Measurements from ENCODE around the gene MEF2A. TPM values are rescaled to one million over a fixed set of nuclear protein-coding genes. Genes with fewer than 3 reads are reported as not detected.

Gene MEF2A
- total and polyA plus RNA-seq, 12 donors = 20.6 to 91.7 (median 50.1) TPM

DNA sequence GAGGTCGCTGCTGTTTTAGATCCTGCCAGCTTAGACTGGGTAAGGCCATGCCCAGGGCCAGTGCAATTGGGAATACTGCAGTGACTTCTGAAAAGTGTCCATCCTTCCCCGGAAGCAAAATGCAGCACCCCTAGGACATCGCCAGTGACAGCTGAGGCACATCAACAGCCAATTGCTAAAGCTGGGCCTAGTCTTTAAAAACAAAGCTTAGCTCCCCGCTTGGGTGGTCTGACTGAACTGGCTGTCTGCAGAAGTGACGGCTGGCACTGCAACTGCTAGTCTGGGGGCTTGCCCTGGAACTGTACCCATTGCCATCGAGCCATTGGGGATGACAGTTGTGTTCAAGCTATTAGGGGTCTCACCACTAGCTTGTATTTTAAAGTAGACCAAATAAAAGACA is 163.1 kb downstream of the MEF2A start:
- Histone ChIP-seq H3K27ac (no peak overlapping the region), H3K4me3 (no peak overlapping the region), H3K9me3 (replicated peaks in 1 of 3) (no peaks in the 10 kb centered on the region), H3K4me1 (replicated peaks in 1 of 2) (peaks cover 0 to 10% of the 10 kb centered on the region in 2 donors), H3K27me3 (no peaks in the 10 kb centered on the region), H3K36me3 (replicated peaks in 1 of 2) (peaks cover 0 to 13% of the 10 kb centered on the region in 2 donors)
- intact Hi-C loops (cut with DNase I) = no loop called here
- WGBS, 4 donors = 89 to 100% (median 90%) methylated on average over 1 to 6 of the region's 6 CpGs
- no peak for DNase-seq
- TF ChIP-seq, protein P1, sequence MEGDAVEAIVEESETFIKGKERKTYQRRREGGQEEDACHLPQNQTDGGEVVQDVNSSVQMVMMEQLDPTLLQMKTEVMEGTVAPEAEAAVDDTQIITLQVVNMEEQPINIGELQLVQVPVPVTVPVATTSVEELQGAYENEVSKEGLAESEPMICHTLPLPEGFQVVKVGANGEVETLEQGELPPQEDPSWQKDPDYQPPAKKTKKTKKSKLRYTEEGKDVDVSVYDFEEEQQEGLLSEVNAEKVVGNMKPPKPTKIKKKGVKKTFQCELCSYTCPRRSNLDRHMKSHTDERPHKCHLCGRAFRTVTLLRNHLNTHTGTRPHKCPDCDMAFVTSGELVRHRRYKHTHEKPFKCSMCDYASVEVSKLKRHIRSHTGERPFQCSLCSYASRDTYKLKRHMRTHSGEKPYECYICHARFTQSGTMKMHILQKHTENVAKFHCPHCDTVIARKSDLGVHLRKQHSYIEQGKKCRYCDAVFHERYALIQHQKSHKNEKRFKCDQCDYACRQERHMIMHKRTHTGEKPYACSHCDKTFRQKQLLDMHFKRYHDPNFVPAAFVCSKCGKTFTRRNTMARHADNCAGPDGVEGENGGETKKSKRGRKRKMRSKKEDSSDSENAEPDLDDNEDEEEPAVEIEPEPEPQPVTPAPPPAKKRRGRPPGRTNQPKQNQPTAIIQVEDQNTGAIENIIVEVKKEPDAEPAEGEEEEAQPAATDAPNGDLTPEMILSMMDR (IDR thresholded peaks at IDR 0.05) = no peak
- TF ChIP-seq POLR2A (IDR thresholded peaks at IDR 0.05) = no peak

DNA sequence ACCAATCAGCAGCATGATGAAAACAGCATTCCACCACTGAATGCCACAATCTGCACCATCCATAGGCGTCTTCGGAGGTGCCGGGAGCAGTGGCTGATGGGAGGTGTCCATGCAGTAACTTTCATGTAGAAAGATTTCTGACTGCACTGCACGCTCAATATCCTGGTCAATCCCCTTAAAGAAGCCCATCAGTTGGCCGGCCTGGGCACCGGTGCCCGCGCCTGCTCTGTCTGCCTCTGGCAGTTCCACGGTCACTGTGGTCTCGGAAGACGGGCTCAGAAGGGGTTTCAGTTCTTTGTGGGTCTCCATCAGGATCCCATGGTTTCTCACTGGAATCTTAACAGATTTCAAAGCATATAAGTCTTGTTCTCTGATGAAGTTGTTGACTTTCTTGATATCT is 163.5 kb downstream of the MEF2A start:
- Histone ChIP-seq H3K27me3 (no peaks in the 10 kb centered on the region), H3K4me1 (replicated peaks in 1 of 2) (peaks cover 0 to 10% of the 10 kb centered on the region in 2 donors), H3K4me3 (no peak overlapping the region), H3K9me3 (replicated peaks in 1 of 3) (no peaks in the 10 kb centered on the region), H3K36me3 (replicated peaks in 1 of 2) (peaks cover 0 to 13% of the 10 kb centered on the region in 2 donors), H3K27ac (no peak overlapping the region)
- WGBS, 4 donors = 92 to 98% (median 96%) methylated on average over 7 to 11 of the region's 11 CpGs
- intact Hi-C loops (cut with DNase I) = no loop called here
- TF ChIP-seq POLR2A (IDR thresholded peaks at IDR 0.05) = no peak
- TF ChIP-seq, protein P1 (IDR thresholded peaks at IDR 0.05) = no peak
- DNase-seq = no peak

DNA sequence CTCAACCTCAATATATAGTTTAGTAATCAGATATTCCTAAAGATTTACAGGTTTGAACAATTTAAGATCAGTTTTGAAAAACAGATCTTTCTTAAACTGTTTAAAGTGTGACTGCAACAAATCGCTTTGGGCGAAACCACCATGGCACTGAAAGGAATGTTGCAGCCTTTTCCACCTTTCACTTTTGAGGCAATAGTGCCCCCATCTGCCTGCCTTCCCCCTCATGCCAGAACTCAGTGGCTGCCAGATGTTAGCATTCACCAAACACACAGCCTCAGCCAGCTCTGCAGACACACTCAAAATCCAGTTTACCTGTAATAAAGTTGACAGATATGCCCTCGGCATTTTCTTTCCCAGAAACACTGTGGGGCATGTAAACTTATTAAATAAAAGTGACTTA is 164.1 kb downstream of the MEF2A start:
- peak in 2 of 7 donors; percentile 32 to 37 for DNase-seq
- H3K4me1 ChIP-seq (replicated peaks in 1 of 2) = peaks cover 0 to 10% of the 10 kb centered on the region in 2 donors
- no peak overlapping the region for H3K27ac ChIP-seq
- TF ChIP-seq, protein P1 (IDR thresholded peaks at IDR 0.05) = peak in 3 of 6 experiments; percentile 14 to 18 (median 18)
- no peak for TF ChIP-seq POLR2A (IDR thresholded peaks at IDR 0.05)
- H3K4me3 ChIP-seq = no peak overlapping the region
- 77 to 89% (median 86%) methylated on average over 3 of the region's 3 CpGs for WGBS, 4 donors
- no peaks in the 10 kb centered on the region for H3K9me3 ChIP-seq (replicated peaks in 1 of 3)
- intact Hi-C loops (cut with DNase I) = no loop called here
- no peaks in the 10 kb centered on the region for H3K27me3 ChIP-seq
- peaks cover 0 to 13% of the 10 kb centered on the region in 2 donors for H3K36me3 ChIP-seq (replicated peaks in 1 of 2)

DNA sequence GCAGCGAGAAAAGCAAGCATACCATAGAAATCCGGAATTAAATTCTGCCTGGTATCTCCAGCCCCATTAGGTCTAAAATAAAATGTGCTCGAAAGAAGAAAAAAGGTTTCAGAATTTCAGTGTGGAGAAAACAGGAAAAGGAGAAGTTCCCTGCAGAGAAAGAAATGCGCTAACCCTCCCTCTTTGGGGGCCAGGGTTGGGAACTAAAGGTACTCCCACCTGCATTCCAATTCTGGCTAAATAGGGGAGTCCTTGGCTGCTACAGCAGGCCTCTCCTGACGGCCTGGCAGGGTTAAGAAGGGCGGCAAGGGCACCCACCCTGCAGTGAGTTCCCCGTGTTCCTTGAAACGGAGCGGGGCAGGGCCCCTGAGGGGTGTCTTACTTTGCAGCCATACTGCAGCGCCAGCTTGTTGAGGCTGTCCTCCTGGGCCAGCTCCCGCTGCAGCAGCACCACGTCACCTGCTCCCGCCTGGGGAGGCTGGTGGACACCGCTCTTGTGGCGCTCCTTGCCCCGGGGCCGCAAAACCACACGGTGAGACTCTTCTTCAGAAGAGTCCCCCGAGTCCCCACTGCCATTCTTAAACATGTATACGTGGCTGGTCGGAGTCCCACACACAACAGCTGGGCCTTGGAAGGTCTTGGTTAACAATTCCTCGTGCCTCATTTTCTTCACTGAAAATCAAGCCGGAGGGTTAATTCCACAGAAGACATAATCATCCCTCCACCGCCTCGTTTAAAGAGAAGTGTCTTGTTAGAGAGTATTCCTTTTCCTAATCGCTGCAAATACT is 165.7 kb downstream of the MEF2A start:
- peaks cover 0 to 13% of the 10 kb centered on the region in 2 donors for H3K36me3 ChIP-seq (replicated peaks in 1 of 2)
- DNase-seq = no peak
- TF ChIP-seq, protein P1 (IDR thresholded peaks at IDR 0.05) = no peak
- no peak for TF ChIP-seq POLR2A (IDR thresholded peaks at IDR 0.05)
- WGBS, 4 donors = 87 to 90% (median 90%) methylated on average over 13 to 26 of the region's 26 CpGs
- H3K27me3 ChIP-seq = no peaks in the 10 kb centered on the region
- H3K4me1 ChIP-seq (replicated peaks in 1 of 2) = peaks cover 0 to 10% of the 10 kb centered on the region in 2 donors
- H3K9me3 ChIP-seq (replicated peaks in 1 of 3) = no peaks in the 10 kb centered on the region
- H3K4me3 ChIP-seq = peak overlapping the region in 1 of 4 donors; percentile 90
- intact Hi-C loops (cut with DNase I) = no loop called here
- H3K27ac ChIP-seq = no peak overlapping the region
